PFSK-1 (cell line): ENCODE results near the gene SLC6A8.

Experiments
- FOXP2 ChIP-seq: optimal IDR thresholded peaks from 2 replicates; pipeline ENCODE3; 2011; ENCODE audit warnings: borderline replicate concordance, control low read depth, inconsistent platforms; ENCODE audit not compliant: insufficient read depth; ENCODE audit errors: extremely low read length, extremely low read depth
- POLR2AphosphoS5 ChIP-seq: IDR thresholded peaks from 2 replicates; pipeline ENCODE4 v1.6.1; 2012; ENCODE audit warnings: low read depth, mild to moderate bottlenecking, control low read depth, low read length, moderate library complexity
- SIN3A ChIP-seq: IDR thresholded peaks from 2 replicates; pipeline ENCODE4 v1.6.1; 2012; ENCODE audit warnings: mild to moderate bottlenecking, low read length, moderate library complexity, borderline replicate concordance; ENCODE audit not compliant: insufficient read depth
- TAF1 ChIP-seq: IDR thresholded peaks from 2 replicates; pipeline ENCODE4 v1.6.1; 2012; ENCODE audit warnings: low read length, control low read depth, borderline replicate concordance; ENCODE audit not compliant: insufficient read depth
- TF ChIP-seq, protein P1 (sequence below), 2 experiments: IDR thresholded peaks; 2 replicates each; pipeline versions ENCODE4 v1.6.1 to v1.8.0; 2011 to 2012; ENCODE audit warnings: low read depth in 2 of 2, low read length in 2 of 2, control low read depth in 1 of 2, inconsistent platforms in 1 of 2, mild to moderate bottlenecking in 1 of 2, moderate library complexity in 1 of 2; ENCODE audit not compliant: insufficient read depth in 1 of 2

The SLC6A8 gene

DNA sequence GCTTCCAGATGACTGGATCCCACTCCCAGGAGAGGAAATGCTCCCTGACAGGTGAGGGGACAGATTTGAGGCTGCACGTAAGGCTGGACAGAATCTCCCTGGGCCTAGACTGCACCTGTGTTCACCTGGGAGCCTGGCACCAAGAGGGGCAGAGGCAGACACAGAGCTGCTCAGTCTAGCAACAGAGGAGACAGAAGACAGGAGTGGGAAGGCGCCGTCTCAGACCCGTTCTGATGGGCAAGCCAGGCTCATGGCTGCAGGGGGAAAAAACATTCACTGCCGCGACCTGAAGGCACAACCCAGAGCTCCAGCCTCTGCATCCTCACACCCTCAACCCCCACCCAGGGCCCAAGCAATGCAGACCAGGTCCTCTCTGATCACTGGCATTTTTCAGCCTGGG is 19.7 kb downstream of the SLC6A8 start:
- TF ChIP-seq SIN3A = no peak
- no peak for TF ChIP-seq TAF1
- TF ChIP-seq, protein P1, sequence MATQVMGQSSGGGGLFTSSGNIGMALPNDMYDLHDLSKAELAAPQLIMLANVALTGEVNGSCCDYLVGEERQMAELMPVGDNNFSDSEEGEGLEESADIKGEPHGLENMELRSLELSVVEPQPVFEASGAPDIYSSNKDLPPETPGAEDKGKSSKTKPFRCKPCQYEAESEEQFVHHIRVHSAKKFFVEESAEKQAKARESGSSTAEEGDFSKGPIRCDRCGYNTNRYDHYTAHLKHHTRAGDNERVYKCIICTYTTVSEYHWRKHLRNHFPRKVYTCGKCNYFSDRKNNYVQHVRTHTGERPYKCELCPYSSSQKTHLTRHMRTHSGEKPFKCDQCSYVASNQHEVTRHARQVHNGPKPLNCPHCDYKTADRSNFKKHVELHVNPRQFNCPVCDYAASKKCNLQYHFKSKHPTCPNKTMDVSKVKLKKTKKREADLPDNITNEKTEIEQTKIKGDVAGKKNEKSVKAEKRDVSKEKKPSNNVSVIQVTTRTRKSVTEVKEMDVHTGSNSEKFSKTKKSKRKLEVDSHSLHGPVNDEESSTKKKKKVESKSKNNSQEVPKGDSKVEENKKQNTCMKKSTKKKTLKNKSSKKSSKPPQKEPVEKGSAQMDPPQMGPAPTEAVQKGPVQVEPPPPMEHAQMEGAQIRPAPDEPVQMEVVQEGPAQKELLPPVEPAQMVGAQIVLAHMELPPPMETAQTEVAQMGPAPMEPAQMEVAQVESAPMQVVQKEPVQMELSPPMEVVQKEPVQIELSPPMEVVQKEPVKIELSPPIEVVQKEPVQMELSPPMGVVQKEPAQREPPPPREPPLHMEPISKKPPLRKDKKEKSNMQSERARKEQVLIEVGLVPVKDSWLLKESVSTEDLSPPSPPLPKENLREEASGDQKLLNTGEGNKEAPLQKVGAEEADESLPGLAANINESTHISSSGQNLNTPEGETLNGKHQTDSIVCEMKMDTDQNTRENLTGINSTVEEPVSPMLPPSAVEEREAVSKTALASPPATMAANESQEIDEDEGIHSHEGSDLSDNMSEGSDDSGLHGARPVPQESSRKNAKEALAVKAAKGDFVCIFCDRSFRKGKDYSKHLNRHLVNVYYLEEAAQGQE (IDR thresholded peaks at IDR 0.05; ENCODE audit: insufficient read depth in 1 of 2, low read depth in 2 of 2, low read length in 2 of 2) = no peak
- no peak for TF ChIP-seq FOXP2
- no peak for TF ChIP-seq POLR2AphosphoS5

DNA sequence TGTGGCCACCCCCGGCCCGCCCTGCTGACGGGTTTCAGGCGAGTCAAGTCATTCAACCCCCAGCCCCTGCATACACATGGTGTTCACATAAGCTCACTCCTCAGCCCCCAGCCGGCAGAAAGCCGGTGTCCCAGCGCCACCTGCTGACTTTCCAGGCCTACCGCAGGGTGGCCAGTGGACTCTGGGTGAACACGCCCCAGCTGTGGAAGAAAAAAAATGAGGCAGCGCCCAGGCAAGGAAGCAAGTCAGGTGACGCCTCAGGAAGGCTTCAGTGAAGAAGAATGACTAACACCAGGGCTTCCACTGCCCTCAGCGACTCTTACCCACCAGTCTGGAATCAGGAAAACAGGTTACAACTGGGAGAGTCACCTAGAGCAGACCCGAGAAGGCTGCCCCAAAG is 20.7 kb downstream of the SLC6A8 start:
- TF ChIP-seq FOXP2 = no peak
- no peak for TF ChIP-seq TAF1
- TF ChIP-seq, protein P1 (IDR thresholded peaks at IDR 0.05; ENCODE audit: insufficient read depth in 1 of 2, low read depth in 2 of 2, low read length in 2 of 2) = no peak
- no peak for TF ChIP-seq POLR2AphosphoS5
- no peak for TF ChIP-seq SIN3A

DNA sequence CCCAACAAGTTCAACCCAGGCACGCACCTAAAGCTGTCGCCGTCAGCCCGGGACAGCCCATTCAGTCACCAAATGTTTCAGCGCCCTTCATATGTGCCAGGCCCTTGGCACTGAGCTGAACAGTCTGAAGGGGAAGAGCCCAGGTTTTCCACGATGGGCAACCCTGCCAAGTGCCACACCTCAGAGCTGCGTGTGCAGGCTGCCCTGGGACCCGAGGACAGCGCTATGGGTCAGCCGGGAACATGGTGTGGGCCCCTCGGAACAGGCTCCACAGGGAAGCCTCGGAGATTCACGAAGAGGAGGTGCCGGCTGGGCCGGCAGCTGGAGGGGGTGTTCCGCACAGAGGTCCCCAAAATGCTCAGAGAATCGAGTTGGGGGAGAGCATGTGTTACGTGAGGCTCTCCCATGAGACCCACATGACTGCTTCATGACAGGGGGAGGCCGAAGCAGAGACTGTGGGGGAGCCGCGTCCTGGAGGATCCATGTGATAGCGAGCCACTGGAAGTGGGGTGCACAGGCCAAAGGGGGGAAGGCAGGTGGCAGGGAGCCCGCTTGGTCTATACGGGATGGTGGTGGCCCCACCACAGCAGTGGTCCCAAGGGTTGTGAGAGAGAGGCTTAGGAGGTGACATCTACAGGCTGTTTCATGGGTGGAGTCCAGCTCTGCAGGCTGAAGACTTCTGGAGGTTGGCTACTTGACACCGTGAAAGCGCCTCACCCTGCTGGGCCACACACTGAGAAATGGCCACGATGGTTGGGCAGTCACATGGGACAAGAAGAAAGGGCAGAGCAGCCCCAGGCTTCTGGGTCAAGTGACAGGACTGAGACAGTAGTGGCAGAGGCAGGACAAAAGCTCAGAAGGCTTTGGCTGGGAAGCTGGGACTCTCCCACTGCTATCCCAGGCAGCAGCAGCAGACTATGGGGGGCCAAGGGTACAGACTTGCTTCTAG is 22.3 kb downstream of the SLC6A8 start:
- TF ChIP-seq FOXP2 (no peak), TAF1 (no peak), POLR2AphosphoS5 (no peak), SIN3A (no peak)
- TF ChIP-seq, protein P1 (IDR thresholded peaks at IDR 0.05; ENCODE audit: insufficient read depth in 1 of 2, low read depth in 2 of 2, low read length in 2 of 2) = no peak

DNA sequence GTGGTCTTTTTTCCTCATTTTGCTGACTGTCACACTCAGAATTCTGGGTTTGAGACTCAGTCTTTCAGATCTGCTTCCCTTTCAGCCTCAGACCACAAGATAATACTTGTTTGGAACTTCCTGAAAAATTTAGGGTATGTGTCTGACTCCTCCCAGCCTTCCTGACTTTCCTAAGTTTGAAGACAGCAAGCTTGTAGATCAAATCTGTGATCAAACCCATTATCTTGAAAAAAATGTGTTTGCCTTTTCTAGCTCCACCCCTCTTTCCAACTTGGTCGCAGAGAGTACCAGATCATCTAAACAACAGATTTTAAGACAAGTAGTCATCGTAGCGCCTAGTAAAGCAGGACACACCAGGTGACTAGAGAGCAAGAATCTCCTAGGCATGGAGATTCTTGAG is 26.5 kb downstream of the SLC6A8 start:
- no peak for TF ChIP-seq SIN3A
- TF ChIP-seq, protein P1 (IDR thresholded peaks at IDR 0.05; ENCODE audit: insufficient read depth in 1 of 2, low read depth in 2 of 2, low read length in 2 of 2) = no peak
- TF ChIP-seq FOXP2 = no peak
- no peak for TF ChIP-seq POLR2AphosphoS5
- no peak for TF ChIP-seq TAF1
